Transverse colon (tissue), 4 donors: ENCODE data around the gene ARL8A. TPM values are rescaled to one million over a fixed set of nuclear protein-coding genes. Genes with fewer than 3 reads are reported as not detected.
A peak's percentile ranks its signal among the peaks of the same experiment; 100 is the strongest.
"Not testable (repeated sequence)": the region's sequence is repeated elsewhere in the genome, so short reads cannot be mapped to it uniquely, and the experiment has no call there.

Experiments used
- DNase-seq: peaks from one replicate; pipeline ENCODE4 v3.0.0-alpha.2; 2019
- H3K27ac ChIP-seq, 4 donors: fragments of 200-600 bp; sonication (generic); 2 replicates each; pipeline ENCODE4 v1.5.1; 2016 to 2018; ENCODE audit warnings: inconsistent platforms in 4 of 4
- H3K27me3 ChIP-seq: fragments of 200-600 bp; sonication (generic); 2 replicates; pipeline ENCODE4 v1.5.1; 2017; ENCODE audit warnings: inconsistent platforms
- H3K36me3 ChIP-seq, 4 donors: fragments of 200-600 bp; sonication (generic); 2 replicates each; pipeline ENCODE4 v1.5.1; 2017 to 2019; ENCODE audit warnings: inconsistent platforms in 4 of 4
- H3K4me1 ChIP-seq, 4 donors: fragments of 200-600 bp; sonication (generic); 2 replicates each; pipeline ENCODE4 v1.5.1; 2017 to 2020; ENCODE audit warnings: inconsistent platforms in 4 of 4
- H3K4me3 ChIP-seq, 4 donors: fragments of 200-600 bp; sonication (generic); 1 replicate in 1 of 4; 2 replicates in 3 of 4; pipeline versions ENCODE4 v1.5.1 to v1.6.1; 2017 to 2019; ENCODE audit warnings: inconsistent platforms in 4 of 4
- H3K9me3 ChIP-seq, 2 donors: fragments of 200-600 bp; sonication (generic); 2 replicates each; pipeline ENCODE4 v1.5.1; 2017 to 2019; ENCODE audit warnings: inconsistent platforms in 2 of 2
- EP300 ChIP-seq: sonication (generic); formaldehyde crosslinking; IDR thresholded peaks from one replicate; pipeline ENCODE4 v1.6.1; 2017; ENCODE audit warnings: antibody characterized with exemption, low read depth
- POLR2A ChIP-seq: fragments of 450-650 bp; IDR thresholded peaks from one replicate; pipeline ENCODE4 v1.6.1; 2016; ENCODE audit warnings: antibody characterized with exemption, mild to moderate bottlenecking, moderate library complexity
- POLR2AphosphoS5 ChIP-seq, 3 donors: sonication (generic); formaldehyde crosslinking; IDR thresholded peaks; one replicate each; pipeline ENCODE4 v1.6.1; 2016; ENCODE audit warnings: antibody characterized with exemption in 3 of 3
- WGBS, 2 donors: methylation state at CpG; one replicate each; pipeline ENCODE4 v1.1.5; 2018; ENCODE audit warnings: low coverage in 1 of 2; 5-methylcytosine and 5-hydroxymethylcytosine counted together
- in situ Hi-C, 4 donors: fragments of 200-750 bp; cut with MboI; loops; one replicate each; pipeline versions ENCODE4 v1.15.0 to v1.15.1; 2017; ENCODE audit warnings: low sequenced_read_pairs in 3 of 4, low pct_ligation_motif_present in 1 of 4, low pct_unique_long_range_greater_than_20kb in 1 of 4
- intact Hi-C: fragments of 100-400 bp; cut with DNase I; formaldehyde crosslinking; loops from one replicate; pipeline ENCODE4 v1.15.1; 2023; ENCODE audit warnings: low total_unique reads
- total RNA-seq, 4 donors: library from RNA; depleted of rRNA; stranded (reverse); fragments of >200 nt; gene quantifications; one replicate each; pipeline ENCODE4 v1.1.0, GENCODE V29; 2016
- TF ChIP-seq, protein P1 (sequence below), 5 experiments: fragments of 200-600 bp in 3 of 5; fragments of 450-650 bp in 2 of 5; sonication (generic) in 3 of 5; IDR thresholded peaks; 1 replicate in 2 of 5; 2 replicates in 3 of 5; pipeline ENCODE4 v1.5.1; 2016 to 2017; ENCODE audit warnings: antibody characterized with exemption in 5 of 5, inconsistent platforms in 3 of 5, mild to moderate bottlenecking in 2 of 5, moderate library complexity in 1 of 5

Gene ARL8A
- total RNA-seq, 4 donors from 2014 or later = 9.0 to 27.2 (median 21.6) TPM

DNA sequence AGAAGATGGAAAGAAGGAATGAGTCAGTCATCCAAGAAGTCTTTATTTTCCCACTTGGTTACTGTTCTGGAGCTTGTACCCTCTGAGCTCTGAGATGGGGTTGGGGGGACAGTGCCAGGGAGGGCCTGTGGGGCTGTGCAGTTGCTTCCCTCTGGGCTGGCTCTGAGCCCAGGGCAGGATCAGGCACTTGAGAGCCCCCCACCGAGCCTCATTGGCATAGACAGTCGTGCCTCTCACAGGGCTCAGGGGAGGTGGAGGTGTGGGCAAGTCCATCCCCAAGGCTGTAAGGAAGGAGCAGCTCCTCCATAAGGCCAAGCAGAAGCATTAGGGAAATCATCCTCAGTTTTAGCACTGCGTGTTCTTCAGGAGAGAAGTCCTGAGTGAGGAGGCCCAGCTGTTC is 2.5 kb upstream of the ARL8A start:
- no peak overlapping the region for H3K27ac ChIP-seq
- in situ Hi-C loops = loop anchor here in 3 of 4 donors (25.0 kb wide), 2 partner anchors 260 to 285 kb away; partner anchors contain the start of gene SHISA4 (in 2 of the 3)
- WGBS, 2 donors = 72% methylated on average over 3 of the region's 3 CpGs; no CpG with 5 or more reads in 1 of the 2 donors
- no peak overlapping the region for H3K4me3 ChIP-seq
- H3K9me3 ChIP-seq = no peaks in the 10 kb centered on the region
- intact Hi-C loops = no loop called here
- TF ChIP-seq EP300 (no peak), POLR2A (no peak), POLR2AphosphoS5 (IDR thresholded peaks at IDR 0.05) (no peak)
- TF ChIP-seq, protein P1, sequence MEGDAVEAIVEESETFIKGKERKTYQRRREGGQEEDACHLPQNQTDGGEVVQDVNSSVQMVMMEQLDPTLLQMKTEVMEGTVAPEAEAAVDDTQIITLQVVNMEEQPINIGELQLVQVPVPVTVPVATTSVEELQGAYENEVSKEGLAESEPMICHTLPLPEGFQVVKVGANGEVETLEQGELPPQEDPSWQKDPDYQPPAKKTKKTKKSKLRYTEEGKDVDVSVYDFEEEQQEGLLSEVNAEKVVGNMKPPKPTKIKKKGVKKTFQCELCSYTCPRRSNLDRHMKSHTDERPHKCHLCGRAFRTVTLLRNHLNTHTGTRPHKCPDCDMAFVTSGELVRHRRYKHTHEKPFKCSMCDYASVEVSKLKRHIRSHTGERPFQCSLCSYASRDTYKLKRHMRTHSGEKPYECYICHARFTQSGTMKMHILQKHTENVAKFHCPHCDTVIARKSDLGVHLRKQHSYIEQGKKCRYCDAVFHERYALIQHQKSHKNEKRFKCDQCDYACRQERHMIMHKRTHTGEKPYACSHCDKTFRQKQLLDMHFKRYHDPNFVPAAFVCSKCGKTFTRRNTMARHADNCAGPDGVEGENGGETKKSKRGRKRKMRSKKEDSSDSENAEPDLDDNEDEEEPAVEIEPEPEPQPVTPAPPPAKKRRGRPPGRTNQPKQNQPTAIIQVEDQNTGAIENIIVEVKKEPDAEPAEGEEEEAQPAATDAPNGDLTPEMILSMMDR (IDR thresholded peaks at IDR 0.05) = no peak
- H3K27me3 ChIP-seq = no peaks in the 10 kb centered on the region
- DNase-seq = no peak
- no peaks in the 10 kb centered on the region for H3K36me3 ChIP-seq
- peaks cover 11 to 25% (median 15%) of the 10 kb centered on the region in 4 donors for H3K4me1 ChIP-seq

DNA sequence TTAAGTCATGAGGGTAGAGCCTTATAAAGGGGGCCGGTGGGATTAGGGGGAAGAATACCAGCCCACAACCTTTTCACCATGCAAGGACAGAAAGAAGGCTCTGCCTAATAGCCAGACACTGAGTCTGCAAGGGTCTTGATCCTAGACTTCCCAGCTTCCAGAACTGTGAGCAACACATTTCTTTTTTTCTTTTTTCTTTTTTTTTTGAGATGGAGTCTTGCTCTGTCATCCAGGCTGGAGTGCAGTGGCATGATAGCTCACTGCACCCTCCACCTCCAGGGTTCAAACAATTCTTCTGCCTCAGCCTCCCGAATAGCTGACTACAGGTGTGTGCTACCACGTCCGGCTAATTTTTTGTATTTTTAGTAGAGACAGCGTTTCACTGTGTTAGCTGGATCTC is 1.7 kb upstream of the ARL8A start:
- Histone ChIP-seq H3K9me3 (no peaks in the 10 kb centered on the region), H3K4me3 (no peak overlapping the region), H3K27ac (no peak overlapping the region), H3K4me1 (peaks cover 11 to 32% (median 15%) of the 10 kb centered on the region in 4 donors), H3K36me3 (no peaks in the 10 kb centered on the region), H3K27me3 (no peaks in the 10 kb centered on the region)
- in situ Hi-C loops (loop anchor here in 3 of 4 donors (25.0 kb wide), 2 partner anchors 259 to 284 kb away; partner anchors contain the start of gene SHISA4 (in 2 of the 3)), intact Hi-C loops (no loop called here)
- DNase-seq = no peak
- WGBS, 2 donors = 86 to 89% methylated on average over 5 of the region's 5 CpGs
- TF ChIP-seq POLR2AphosphoS5 (IDR thresholded peaks at IDR 0.05) = no peak
- TF ChIP-seq, protein P1 (IDR thresholded peaks at IDR 0.05) = no peak
- TF ChIP-seq EP300 = no peak
- no peak for TF ChIP-seq POLR2A

DNA sequence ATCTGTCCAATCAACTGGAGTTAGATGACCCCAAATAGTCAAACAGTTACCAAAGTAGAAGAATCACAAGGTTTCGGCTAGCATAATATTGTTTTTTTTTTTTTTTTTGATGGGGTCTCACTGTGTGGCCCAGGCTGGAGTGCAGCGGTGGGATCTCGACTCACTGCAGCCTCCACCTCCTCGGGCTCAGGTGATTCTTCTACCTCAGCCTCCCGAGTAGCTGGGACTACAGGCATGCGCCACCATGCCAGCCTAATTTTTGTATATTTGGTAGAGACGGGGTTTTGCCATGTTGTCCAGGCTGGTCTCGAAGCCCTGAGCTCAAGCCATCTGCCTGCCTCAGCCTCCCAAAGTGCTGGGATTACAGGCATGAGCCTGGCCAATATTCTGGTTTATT is 1.2 kb upstream of the ARL8A start:
- H3K36me3 ChIP-seq, H3K4me3 ChIP-seq, intact Hi-C loops, H3K27ac ChIP-seq, DNase-seq, H3K27me3 ChIP-seq, H3K9me3 ChIP-seq: not testable (repeated sequence)
- peaks cover 11 to 34% (median 15%) of the 10 kb centered on the region in 4 donors for H3K4me1 ChIP-seq
- in situ Hi-C loops = loop anchor here in 3 of 4 donors (25.0 kb wide), 2 partner anchors 258 to 283 kb away; partner anchors contain the start of gene SHISA4 (in 2 of the 3)
- WGBS, 2 donors = 91 to 92% methylated on average over 2 to 8 of the region's 8 CpGs

DNA sequence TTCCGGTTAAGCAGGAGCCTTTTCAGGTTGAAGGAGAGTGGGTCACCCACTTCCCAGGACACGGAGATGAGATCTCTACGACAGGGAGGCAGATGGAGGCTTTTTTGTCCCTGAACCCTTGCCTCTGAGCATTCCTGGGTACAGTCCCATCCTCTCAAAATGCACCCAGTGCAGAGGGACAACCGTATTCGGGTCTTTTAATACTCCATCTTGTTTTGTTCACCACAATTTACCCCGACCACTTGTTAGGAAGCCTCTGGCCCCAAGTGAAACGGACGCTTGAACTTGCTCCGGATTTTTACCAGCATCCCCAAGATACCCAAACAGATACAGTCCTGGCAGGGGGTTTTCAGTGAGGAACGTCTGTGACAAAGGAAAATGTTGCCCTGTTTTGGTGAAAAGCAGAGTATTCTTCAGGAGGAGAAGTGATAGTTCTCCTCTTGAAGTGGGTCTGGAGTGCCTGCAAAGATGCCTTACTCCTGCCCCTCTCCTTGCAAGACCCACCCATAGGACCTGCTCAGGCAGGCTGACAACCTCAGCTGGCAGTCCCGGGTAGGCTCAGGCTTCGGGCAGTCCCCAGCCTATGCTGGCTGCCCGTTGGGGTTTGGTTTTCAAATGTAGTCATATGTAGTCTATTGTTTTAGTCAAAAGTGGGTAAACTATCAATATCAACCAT is 669 bp upstream of the ARL8A start:
- 0 to 7% methylated on average over 6 to 13 of the region's 13 CpGs for WGBS, 2 donors
- no peak for DNase-seq
- H3K9me3 ChIP-seq = no peaks in the 10 kb centered on the region
- in situ Hi-C loops (loop anchor here in 3 of 4 donors (25.0 kb wide), 2 partner anchors 258 to 283 kb away; partner anchors contain the start of gene SHISA4 (in 2 of the 3)), intact Hi-C loops (no loop called here)
- peak overlapping the region; percentile 90 to 95 (median 94) for H3K27ac ChIP-seq
- peak overlapping the region; percentile 65 to 96 (median 93) for H3K4me3 ChIP-seq
- TF ChIP-seq EP300 = no peak
- TF ChIP-seq, protein P1 (IDR thresholded peaks at IDR 0.05) = no peak
- no peak for TF ChIP-seq POLR2AphosphoS5 (IDR thresholded peaks at IDR 0.05)
- TF ChIP-seq POLR2A = no peak
- peaks cover 11 to 34% (median 15%) of the 10 kb centered on the region in 4 donors for H3K4me1 ChIP-seq
- H3K36me3 ChIP-seq = no peaks in the 10 kb centered on the region
- no peaks in the 10 kb centered on the region for H3K27me3 ChIP-seq
